Non-pigmented ciliary epithelial cell (primary cell): Measurements from ENCODE around the gene CSRNP2.
A peak's percentile ranks its signal among the peaks of the same experiment; 100 is the strongest.
"Not testable (repeated sequence)": the region's sequence is repeated elsewhere in the genome, so short reads cannot be mapped to it uniquely, and the experiment has no call there.

Source experiments
- DNase-seq: peaks from one replicate; pipeline ENCODE4 v3.0.0-alpha.2; 2010; ENCODE audit warnings: low read depth

Gene CSRNP2

DNA sequence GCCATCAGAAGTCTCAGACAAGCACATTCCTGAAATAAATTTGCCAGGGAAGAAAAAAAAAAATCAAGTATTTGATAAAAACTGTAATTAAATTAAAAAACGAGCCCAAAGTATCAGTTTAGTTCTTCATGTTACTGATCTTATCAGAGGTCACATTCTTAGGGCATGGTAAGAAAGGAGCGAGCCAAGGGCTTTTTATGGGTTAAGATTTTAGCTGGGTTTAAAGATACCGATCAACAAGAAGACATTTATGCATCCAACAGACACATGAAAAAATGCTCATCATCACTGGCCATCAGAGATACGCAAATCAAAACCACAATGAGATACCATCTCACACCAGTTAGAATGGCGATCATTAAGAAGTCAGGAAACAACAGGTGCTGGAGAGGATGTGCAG is 5.0 kb downstream of the CSRNP2 start:
- DNase-seq, result not testable (repeated sequence)

GRCh38 chr12:51077930-51078329 is 5.5 kb downstream of the CSRNP2 start:
- DNase-seq, result no peak

DNA sequence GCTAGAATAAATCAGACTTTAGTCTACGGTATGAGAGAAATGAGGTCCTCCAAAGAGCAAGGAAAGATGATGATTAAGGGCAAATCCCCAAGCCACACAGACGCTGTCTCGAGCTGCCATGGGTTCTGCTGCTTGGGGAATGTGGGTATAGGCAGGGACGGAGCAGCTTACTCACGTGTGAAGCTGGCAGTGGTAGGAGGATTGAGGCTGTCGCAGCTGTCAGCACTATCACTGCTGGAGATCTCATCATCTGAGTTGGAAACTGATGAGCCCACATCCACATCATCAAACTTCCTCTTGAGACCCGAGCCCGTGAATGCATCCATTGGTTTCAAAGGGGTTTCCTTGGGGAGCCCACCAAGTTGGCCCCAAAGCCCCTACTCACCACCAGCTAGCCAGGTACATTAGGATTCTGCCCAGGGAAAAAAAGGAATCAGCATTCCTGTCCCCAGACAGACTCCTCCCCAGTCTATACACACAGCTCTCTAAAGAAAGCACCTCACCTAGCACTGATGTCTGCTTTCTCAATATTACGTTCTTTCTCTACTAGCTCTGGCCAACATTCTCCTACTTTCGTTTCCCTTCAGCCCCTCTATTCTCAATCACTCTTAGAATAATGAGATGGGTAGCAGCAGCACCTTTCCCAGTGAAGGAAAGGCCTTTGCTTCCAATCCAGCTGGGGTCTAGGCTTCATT is 7.0 kb downstream of the CSRNP2 start:
- DNase-seq, result no peak

DNA sequence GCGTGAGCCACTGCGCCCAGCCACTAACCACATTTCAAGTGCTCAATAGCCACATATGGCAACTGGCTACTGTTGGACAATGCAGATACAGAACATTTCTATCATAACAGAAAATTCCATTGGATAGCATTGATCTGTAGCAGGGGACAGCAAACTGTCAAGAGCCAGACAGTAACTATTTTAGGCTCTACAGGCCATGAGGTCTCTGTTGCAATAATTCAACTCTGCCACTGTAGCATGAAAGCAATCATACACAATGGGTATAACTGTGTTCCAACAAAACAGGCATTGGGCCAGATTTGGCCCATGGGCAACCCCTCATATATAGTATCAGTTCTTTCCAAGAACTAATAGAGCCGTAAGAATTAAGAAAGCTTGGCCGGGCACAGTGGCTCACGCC is 8.0 kb downstream of the CSRNP2 start:
- no peak for DNase-seq

DNA sequence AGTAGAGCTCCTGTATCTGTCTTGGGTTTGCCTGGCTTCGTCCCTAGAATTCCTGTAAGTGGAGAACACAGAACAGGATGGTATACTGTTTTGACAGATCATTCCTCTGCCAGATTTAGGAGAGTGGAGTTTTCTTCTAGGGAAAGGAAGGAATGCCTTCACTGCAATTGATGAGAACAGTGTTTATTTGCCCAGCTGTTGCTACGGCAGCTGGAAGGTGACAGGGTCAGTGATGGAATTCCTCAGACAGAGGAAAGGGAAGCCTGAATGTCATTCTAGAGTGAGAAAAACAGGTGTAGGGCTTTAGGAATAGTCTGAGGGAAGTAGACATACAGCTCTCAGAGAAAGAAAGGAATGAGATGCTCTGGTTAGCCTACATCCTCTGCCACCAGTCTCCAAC is 11.7 kb downstream of the CSRNP2 start:
- DNase-seq, result no peak

DNA sequence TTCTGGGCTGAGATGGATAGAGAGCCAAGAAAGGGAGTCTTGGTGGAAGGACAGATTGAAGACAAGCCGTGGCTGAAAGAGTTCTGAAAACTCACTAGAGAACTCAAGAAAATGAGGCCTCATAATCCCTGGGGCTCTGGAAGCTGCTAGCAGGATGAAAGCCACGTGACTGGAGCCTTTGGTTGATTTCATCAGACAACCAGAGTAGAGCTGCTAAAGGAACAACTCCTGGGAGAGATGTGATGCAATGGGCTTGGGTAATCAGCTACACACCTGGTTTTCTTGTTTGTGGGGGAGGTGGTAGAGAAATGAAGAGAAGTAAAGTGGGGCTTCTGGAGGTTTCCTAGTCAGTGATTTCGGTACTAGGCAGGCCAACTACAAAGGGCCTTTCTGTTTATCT is 13.4 kb downstream of the CSRNP2 start:
- no peak for DNase-seq

DNA sequence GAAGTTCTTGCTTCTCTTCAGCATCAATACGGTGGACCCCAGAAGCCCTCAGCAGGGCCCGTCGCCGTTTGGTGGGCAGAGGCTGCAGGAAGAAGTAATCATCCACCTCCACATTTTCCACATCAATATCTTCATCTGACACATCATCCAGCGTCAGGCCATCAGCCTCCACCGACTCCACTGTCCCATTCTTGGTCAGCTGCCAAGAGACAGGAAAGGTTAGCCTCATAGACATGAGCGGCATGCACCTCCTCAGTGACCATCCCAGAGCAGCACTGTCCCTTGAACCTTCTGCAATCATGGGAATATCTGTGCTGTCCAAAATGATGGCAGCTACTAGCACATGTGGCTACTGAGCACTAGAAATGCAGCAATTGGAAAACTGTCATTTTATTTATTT is 15.6 kb downstream of the CSRNP2 start:
- no peak for DNase-seq

DNA sequence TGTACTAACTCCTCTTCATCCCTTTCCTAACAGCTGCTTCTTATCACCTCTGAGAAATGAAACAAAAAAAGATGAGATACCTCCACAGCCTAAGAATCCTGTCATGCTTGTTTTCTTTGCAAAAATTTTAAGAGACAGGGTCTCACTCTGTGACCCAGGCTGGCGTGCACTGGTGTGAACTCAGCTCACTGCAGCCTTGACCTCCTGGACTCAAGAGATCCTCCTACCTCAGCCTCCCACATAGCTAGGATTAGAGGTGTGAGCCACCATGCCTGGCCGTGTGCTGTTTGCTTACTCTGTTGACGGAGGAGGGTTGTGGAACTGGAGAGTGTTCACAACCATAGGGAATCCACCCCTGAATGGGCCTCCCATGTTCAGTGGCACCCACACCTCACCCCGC is 16.2 kb downstream of the CSRNP2 start:
- DNase-seq, result no peak

DNA sequence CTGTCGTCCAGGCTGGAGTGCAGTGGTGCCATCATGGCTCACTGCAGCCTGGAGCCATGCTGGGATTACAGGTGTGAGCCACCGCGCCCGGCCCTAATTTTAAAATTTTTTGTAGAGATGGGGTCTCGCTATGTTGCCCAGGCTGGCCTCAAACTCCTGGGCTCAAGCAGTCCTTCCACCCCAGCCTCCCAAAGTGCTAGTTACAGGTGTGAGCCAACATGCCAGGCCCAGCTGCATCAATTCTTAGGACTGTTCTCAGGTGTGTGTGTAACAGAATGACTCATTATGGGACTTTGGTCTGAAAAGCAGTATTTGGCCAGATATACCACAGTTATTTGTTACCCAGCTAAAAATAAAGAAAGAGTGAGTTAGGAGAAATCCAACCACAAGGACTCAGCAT is 17.9 kb downstream of the CSRNP2 start:
- DNase-seq, result no peak

GRCh38 chr12:51062631-51063397 is 20.6 kb downstream of the CSRNP2 start:
- DNase-seq, result no peak

DNA sequence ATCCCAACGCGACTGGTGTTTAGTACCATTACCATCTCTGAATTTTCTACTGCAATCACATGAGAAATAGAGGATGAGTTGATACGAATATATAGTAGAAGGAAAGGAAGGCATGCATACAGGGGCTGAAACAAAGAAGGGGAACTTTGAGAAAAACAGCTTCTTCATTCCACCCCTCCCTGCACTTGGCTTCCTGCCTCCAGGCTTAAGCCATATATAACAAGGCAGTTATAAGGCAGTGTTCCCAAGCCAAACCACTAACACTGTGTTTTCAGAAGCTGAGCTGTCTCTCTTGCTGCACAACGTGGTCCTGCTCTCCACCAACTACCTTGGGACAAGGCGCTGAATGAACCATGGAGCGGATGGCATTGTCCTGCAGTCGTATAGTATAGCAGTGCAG is 24.3 kb downstream of the CSRNP2 start:
- DNase-seq, result no peak

DNA sequence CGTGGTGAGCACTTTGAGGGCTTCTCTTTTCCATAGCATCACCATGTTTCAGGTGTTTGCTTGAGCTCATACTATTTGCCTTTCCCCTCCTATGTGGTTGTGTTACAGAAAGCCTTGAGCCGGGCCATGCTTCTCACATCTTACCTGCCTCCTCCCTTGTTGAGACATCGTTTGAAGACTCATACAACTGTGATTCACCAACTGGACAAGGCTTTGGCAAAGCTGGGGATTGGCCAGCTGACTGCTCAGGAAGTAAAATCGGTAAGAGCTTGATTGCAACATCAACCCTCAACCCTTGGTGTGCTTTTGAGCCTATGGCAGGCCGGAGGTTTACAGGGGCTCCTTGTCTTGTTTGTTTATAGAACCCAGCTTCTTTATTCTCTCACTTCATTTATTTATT is 27.2 kb downstream of the CSRNP2 start:
- DNase-seq, result no peak

- no peak for DNase-seq
Measured at GRCh38 chr12:51055060-51055459, 28.3 kb downstream of the CSRNP2 start.

- no peak for DNase-seq
Measured at GRCh38 chr12:51051787-51052186, 31.6 kb downstream of the CSRNP2 start.

DNA sequence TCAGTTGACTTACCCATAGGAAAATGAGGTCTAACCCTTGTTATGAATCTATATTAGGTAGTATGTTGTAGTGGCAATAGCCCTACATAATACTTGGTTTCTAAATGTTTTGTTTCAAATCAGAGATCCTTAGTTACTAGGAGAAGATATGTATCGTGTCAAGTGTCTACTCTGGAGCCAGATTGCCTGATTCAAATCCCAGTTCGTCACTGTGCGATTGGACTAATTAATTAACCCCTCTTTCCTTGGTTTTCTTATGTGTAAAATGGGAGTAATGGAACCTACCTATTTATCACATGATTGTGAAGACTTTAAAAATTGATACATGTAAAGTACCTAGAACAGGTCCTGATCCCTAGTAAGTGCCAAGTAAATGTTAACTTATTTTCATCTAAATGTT is 33.9 kb downstream of the CSRNP2 start:
- DNase-seq, result no peak

GRCh38 chr12:51048661-51049251 is 34.6 kb downstream of the CSRNP2 start:
- no peak for DNase-seq

- DNase-seq, result peak; percentile 97
Measured at GRCh38 chr12:51047655-51048540, 35.5 kb downstream of the CSRNP2 start, which contains the start of gene LETMD1. LETMD1 (plus strand) TSS chr12:51048327; CDS start chr12:51048357, 30 bp downstream.

DNA sequence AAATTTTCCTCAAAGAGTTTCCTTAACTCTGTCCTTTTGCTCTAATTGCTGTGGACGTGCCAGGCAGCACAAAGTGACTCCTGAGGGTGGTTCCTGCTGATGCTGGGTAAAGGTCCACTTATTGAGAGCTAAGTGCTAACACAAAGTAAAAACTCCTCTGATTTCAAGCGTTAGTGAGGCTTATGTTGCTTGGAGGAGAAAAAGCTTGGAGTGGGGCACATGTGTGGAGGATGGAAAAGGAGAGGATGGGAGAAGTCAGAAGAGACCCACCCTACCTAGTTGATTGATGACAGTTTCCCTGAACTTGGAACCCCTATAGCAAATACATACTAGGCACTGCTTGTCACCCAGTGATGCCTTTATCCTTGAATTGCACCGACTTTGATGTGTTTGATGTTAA is 47.1 kb downstream of the CSRNP2 start:
- DNase-seq, result no peak

- no peak for DNase-seq
Measured at GRCh38 chr12:51033457-51034089, 49.8 kb downstream of the CSRNP2 start.

GRCh38 chr12:51033048-51033447 is 50.3 kb downstream of the CSRNP2 start:
- DNase-seq, result no peak

GRCh38 chr12:51028813-51029150 is 54.6 kb downstream of the CSRNP2 start:
- no peak for DNase-seq
